T-helper 9 cell (primary cell): ENCODE measurements around the gene ARL5A.

ENCODE experiments used
- DNase-seq: peaks from one replicate; pipeline ENCODE4 v3.0.0-alpha.2; 2020

ARL5A gene

GRCh38 chr2:151840216-151841046 is 12.2 kb upstream of the ARL5A start:
- DNase-seq: no peak

GRCh38 chr2:151837926-151838325 is 9.7 kb upstream of the ARL5A start:
- no peak for DNase-seq

GRCh38 chr2:151833984-151834383 is 5.8 kb upstream of the ARL5A start:
- DNase-seq: no peak

- DNase-seq: no peak
Measured at GRCh38 chr2:151830961-151831360, 2.7 kb upstream of the ARL5A start.

GRCh38 chr2:151828890-151829324 is 686 bp upstream of the ARL5A start:
- DNase-seq: no peak

DNA sequence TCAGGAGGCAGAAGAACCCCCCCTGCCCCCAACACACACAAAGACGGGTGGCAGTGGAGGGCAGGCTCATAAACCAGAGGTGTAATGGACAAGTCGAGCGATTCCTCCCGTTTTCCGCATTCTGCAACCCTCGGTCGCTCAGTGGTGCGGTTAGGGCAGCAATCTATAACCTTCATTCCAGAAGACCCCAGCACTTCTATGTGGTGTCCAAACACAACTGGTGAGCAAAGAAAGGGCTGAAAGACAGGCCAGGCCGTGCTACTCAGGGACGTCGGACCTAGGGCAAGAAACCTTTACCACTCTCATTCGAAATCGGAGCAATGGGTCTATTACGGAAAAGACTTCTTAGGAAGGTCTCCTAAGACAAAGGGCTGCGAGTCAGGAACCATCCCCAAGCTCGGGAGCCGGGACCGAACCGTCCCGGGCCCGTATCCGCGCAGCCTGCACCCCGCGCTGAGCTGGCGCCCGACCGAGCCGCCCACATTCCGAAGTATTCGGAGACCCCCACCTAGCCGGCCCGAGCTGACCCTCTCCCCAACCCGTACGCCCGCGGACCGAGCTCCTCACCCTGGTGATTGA is 568 bp downstream of the ARL5A start:
- DNase-seq: no peak

DNA sequence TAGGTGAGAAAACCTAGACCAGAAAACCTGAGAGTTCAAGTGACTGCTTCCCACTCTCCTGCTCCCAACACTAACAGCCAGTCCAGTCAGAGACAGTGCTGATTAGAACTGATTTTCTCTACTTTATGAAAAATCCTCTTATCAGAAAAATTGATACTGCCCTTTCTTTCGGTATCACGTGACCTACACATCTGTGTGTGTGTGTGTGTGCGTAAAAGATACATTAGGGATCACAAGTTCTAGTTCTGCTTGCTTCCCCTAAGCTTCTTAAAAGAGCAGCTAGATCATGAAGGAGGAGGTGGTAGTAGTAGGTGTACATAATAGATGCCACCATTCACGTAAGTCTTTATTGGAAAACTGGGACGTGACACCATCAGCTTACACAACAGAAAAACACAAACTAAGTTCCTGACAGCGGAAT is 1.5 kb downstream of the ARL5A start:
- DNase-seq: no peak

DNA sequence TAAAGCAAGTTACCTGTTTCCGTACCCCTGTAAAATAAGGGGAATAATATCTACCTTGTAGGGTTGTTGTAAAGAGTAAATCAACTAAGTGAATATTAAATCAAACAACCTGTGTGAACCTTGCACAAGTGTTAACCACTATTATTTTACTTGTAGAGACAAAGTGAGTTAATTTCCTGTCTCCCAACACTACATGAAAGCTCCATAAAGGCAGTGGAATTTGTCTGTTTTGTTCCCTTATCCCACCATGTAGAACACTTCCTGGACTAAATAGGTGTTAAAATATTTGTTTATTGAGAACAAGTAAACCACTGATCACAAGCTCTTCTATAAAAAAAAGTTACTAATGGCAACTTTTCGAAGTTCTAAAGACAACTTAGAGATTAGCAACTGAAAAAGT is 3.3 kb downstream of the ARL5A start:
- DNase-seq: no peak

DNA sequence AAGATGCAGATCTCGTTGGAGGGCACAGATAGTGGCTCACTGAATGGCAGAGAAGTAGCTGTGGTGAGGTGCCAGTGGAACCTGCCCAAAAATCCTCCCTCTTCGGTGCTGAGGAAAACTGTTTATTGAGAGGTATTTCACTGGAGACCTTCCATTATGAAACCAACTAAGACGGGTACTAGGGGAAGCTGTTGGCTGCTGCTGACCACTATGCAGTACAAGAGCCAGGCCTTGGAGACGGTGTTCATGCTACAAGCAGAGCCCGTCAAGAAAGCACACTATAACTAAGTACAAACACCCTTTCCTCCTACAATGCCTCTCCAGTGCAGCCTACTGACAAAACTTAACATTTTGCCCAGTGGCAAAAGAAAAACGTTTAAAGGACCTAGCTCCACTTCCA is 4.6 kb downstream of the ARL5A start:
- DNase-seq: no peak

- DNase-seq: no peak
Measured at GRCh38 chr2:151819920-151820319, 8.3 kb downstream of the ARL5A start.

DNA sequence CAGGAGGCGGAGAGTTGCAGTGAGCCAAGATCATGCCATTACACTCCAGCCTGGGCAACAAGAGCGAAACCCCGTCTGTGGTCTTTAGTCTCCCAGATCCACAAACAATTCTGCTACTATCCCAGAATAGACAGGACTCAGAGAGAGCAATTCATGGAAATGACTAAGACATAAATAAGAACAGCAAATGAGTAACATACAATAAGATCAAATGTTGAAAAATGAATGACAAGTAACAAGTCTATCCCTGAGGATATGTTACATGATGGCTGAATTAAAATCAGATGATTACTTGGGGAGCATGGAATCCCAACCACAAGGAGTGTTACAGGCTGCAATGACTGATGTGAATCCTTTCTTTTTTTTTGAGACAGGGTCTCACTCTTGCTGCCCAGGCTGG is 10.3 kb downstream of the ARL5A start:
- DNase-seq: no peak

DNA sequence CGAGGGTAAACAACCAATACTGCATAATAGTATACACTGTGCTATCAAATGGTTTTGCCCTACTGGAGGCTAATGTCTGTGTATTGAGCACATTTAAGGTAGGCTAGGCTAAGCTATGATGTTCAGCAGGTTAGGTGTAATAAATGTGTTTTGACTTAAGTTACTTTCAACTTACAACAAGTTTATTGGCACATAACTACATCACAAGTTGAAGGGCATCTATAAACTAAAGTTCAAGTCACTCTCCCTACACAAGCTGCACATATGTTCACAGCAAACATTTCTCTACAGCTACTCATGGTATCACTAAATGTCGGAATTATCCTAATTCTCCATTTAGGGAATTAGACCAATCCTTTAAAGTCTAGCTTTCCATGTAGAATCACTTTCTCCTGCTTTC is 11.4 kb downstream of the ARL5A start:
- no peak for DNase-seq

DNA sequence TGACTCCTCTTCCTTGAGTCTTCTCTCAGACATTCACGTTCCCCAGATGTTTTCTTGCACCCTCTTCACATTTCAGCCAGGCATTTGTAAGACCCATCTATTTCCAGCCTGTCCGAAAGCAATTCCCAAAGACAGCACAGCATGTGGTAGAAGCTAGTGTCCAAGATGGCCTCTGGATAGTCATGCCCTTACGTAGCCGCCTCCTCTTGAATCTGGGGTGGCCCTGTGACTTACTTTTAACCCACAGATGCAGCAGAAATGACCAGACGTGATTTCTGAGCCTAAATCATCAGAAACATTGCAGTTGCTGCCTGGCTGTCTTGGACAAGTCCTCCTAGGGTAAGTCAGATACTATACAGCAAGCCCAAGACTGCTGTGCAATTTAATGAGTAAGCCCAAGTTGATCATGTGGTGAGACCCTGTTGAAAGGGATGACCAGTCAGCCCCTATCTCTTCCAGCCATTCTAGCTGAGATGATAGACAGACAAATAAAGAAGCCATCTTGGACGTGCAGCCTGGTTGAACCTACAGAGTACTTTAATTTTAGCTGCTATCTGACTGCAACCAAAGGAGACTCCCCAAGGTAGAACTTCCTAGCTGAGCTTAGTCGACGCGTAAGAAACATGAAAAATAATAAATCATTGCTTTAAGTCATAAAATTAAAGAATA is 12.3 kb downstream of the ARL5A start:
- DNase-seq: no peak

DNA sequence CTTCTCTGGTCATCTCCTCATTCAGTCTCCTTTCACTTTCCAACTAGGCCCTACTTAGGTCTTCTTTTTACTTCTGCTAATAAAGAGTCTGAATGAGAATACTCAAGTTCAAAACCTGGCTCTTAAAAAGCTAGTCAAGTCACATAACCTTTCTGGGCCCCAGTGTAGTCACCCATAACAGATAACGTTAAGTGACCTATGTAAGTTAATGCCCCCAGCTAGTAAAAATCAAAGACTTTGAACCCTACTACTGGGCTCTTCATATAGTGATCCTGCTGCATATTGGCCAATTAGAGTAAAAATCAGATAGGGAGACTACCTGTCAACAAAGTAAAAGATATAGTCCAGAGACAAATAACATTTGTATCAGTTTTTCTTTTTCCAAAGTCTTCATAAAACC is 17.7 kb downstream of the ARL5A start:
- DNase-seq: no peak

DNA sequence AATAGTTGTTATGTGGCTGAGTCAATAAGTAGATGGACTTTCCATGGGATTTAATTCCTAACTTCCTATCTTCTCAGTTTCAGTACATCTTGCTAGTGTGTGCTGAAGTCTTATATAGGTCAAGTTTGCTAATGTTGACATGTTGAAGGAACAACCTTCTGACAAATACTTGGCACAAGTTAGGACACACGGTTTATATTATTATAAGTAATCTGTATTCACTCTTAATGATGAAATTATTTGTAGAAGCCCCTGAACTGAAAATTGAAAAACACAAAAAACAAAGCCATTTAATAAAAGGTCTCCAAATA is 19.2 kb downstream of the ARL5A start:
- DNase-seq: no peak

GRCh38 chr2:151808258-151809072 is 19.8 kb downstream of the ARL5A start:
- DNase-seq: no peak

DNA sequence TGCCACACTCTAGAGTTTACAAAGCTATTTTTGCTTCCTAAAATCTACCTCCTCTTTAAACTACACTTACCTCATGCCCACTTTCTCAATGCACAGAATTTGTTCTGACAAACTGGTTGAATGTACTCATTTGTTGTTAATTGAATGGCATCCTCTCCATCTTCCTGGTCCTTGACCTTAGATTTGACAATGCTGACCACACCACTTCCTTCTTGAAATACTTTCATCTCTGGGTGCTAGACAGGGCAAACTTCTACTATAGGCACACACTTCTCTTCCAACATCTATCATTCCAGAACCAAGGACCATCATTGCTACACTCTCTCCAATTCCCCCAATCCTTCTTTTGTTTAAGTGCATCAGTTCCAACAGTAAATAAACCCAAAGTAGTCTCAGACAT is 22.3 kb downstream of the ARL5A start:
- no peak for DNase-seq

- no peak for DNase-seq
Measured at GRCh38 chr2:151805343-151805742, 22.9 kb downstream of the ARL5A start.

- no peak for DNase-seq
Measured at GRCh38 chr2:151803811-151804210, 24.4 kb downstream of the ARL5A start.

GRCh38 chr2:151802315-151802714 is 25.9 kb downstream of the ARL5A start:
- no peak for DNase-seq

DNA sequence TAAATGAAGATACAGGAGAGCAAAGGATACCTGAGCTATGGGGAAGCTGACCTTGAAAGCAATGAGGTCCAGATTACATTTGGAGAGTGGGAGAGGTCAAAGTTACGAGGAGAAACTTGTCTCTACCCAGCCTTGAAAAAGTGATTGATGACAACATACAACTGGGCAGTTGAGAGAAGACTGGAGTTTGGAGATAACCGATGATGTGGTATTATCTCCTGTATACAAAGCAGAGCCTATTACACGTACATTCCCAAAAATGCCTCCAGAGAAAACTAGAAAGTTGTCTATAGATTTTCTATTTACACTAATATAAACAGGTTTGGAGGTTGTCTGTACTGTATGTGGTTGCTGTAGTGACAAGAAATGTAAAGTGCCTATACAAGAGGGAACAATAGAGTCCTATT is 28.3 kb downstream of the ARL5A start:
- DNase-seq: no peak

DNA sequence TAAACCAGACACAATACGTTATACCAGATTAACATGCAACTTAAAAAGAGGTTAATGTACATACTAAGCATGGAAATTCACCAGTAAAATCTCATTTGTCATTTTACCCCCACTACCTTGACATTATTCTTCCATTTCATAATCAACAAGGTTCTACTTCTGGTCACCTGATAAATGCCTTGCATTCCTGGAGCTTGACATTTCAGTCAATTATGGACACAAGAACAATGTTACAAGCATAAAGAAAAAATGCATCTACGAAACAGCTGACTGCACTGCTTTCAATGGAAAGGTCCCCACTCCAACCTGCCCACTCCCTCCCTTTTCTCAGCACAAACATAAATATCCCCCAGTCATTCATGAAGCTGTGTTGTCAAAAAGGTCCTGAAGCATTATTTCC is 31.4 kb downstream of the ARL5A start:
- DNase-seq: no peak

DNA sequence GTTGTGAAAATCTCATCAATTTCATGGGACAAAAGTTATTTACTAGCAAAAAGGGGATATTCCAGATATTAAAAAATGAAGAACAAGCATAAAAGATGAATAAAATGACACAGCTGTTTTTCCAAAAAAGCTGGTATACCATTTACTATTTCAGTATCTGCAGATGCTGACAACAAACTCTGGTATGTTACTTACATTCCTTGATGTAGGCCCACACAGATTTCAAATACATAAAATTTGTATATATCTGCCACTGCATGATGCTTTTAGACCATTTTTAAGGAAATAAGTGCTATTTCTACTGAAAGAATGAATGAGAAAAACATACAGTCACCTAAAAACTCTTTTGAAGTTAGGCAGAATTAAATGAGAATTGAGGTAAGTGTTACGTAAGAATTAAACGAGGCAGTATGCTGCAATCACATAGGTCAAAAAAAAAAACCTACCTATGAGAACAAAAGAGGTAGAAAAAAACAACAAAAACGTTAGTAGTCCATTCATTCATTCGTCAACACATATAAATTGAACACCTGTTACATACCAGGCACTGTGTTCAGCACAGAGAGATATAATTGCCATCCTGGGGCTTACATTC is 32.5 kb downstream of the ARL5A start:
- no peak for DNase-seq
